Activated naive CD4-positive, alpha-beta T cell treated with anti-CD3 and anti-CD28 coated beads, Interleukin-2, amount 10 ng/mL, durations not matched to agents 7 days and 5 days (primary cell): ENCODE results near the gene ALOX15.
A peak's percentile ranks its signal among the peaks of the same experiment; 100 is the strongest.
"Not testable (repeated sequence)": the region's sequence is repeated elsewhere in the genome, so short reads cannot be mapped to it uniquely, and the experiment has no call there.

Source experiments
- CTCF ChIA-PET: fragments of 350-600 bp; sonication (Branson Sonifier 250); formaldehyde crosslinking; loops from one replicate; lab custom pipeline; 2021; ENCODE audit warnings: antibody characterized with exemption; lab: Charles Lee
- DNase-seq: peaks from one replicate; pipeline ENCODE4 v3.0.0-alpha.2; 2020
- H3K27ac Mint-ChIP-seq: one replicate; pipeline ENCODE4 v1.8.0; 2021; ENCODE audit warnings: mild to moderate bottlenecking, moderate library complexity, mixed read lengths
- H3K27me3 Mint-ChIP-seq: one replicate; pipeline ENCODE4 v1.8.0; 2021; ENCODE audit warnings: mild to moderate bottlenecking, mixed read lengths
- H3K36me3 Mint-ChIP-seq: one replicate; pipeline ENCODE4 v1.8.0; 2021; ENCODE audit warnings: mixed read lengths
- H3K4me1 Mint-ChIP-seq: one replicate; pipeline ENCODE4 v1.8.0; 2021; ENCODE audit warnings: mixed read lengths
- H3K4me3 Mint-ChIP-seq: one replicate; pipeline ENCODE4 v1.8.0; 2021; ENCODE audit warnings: mild to moderate bottlenecking, moderate library complexity, mixed read lengths
- H3K9me3 Mint-ChIP-seq: one replicate; pipeline ENCODE4 v1.8.0; 2021; ENCODE audit warnings: mixed read lengths

ALOX15 gene

GRCh38 chr17:4600563-4600962 lies 40.9 kb downstream of the ALOX15 start:
- Mint-ChIP-seq H3K4me1 (no peaks in the 10 kb centered on the region), H3K36me3 (no peaks in the 10 kb centered on the region), H3K27me3 (peaks cover 31% of the 10 kb centered on the region), H3K9me3 (no peaks in the 10 kb centered on the region), H3K27ac (no peak overlapping the region), H3K4me3 (no peak overlapping the region)
- no peak for DNase-seq
- CTCF ChIA-PET: no interaction called here

- CTCF ChIA-PET: interaction anchor here (0.9 kb wide), 1 partner anchor 179 kb away, joined by 3 read pairs; no protein-coding TSS in a partner anchor
- Mint-ChIP-seq H3K4me3 (no peak overlapping the region), H3K27me3 (peaks cover 38% of the 10 kb centered on the region), H3K9me3 (no peaks in the 10 kb centered on the region), H3K27ac (peak overlapping the region; percentile 45), H3K36me3 (no peaks in the 10 kb centered on the region), H3K4me1 (peaks cover 4% of the 10 kb centered on the region)
- no peak for DNase-seq
Observed at GRCh38 chr17:4599505-4600281, 41.8 kb downstream of the ALOX15 start.

GRCh38 chr17:4598776-4599504 lies 42.5 kb downstream of the ALOX15 start:
- H3K4me3 Mint-ChIP-seq: no peak overlapping the region
- peaks cover 4% of the 10 kb centered on the region for H3K4me1 Mint-ChIP-seq
- H3K27me3 Mint-ChIP-seq: peaks cover 41% of the 10 kb centered on the region
- H3K36me3 Mint-ChIP-seq: no peaks in the 10 kb centered on the region
- CTCF ChIA-PET: interaction anchor here (0.9 kb wide), 1 partner anchor 178 kb away, joined by 3 read pairs; no protein-coding TSS in a partner anchor
- H3K27ac Mint-ChIP-seq: no peak overlapping the region
- no peak for DNase-seq
- no peaks in the 10 kb centered on the region for H3K9me3 Mint-ChIP-seq

GRCh38 chr17:4597975-4598374 lies 43.5 kb downstream of the ALOX15 start:
- Mint-ChIP-seq H3K27me3 (peaks cover 42% of the 10 kb centered on the region), H3K36me3 (no peaks in the 10 kb centered on the region), H3K27ac (no peak overlapping the region), H3K4me1 (peaks cover 4% of the 10 kb centered on the region), H3K9me3 (no peaks in the 10 kb centered on the region), H3K4me3 (no peak overlapping the region)
- DNase-seq: no peak
- CTCF ChIA-PET: no interaction called here

GRCh38 chr17:4596636-4597380 lies 44.7 kb downstream of the ALOX15 start:
- CTCF ChIA-PET: interaction anchor here (0.9 kb wide), 1 partner anchor 30 kb away, joined by 3 read pairs; no protein-coding TSS in a partner anchor
- no peaks in the 10 kb centered on the region for H3K9me3 Mint-ChIP-seq
- no peak for DNase-seq

GRCh38 chr17:4595685-4596342 lies 45.7 kb downstream of the ALOX15 start:
- not testable (repeated sequence) for H3K9me3 Mint-ChIP-seq, H3K27ac Mint-ChIP-seq, H3K36me3 Mint-ChIP-seq, H3K4me1 Mint-ChIP-seq, H3K4me3 Mint-ChIP-seq, DNase-seq
- peaks cover 40% of the 10 kb centered on the region for H3K27me3 Mint-ChIP-seq
- CTCF ChIA-PET: interaction anchor here (1.7 kb wide), 1 partner anchor 29 kb away, joined by 6 read pairs; no protein-coding TSS in a partner anchor

More at GRCh38 chr17:4596636-4597380, 44.7 kb downstream of the ALOX15 start:
- H3K36me3 Mint-ChIP-seq: no peaks in the 10 kb centered on the region
- H3K27me3 Mint-ChIP-seq: peaks cover 34% of the 10 kb centered on the region
- H3K4me1 Mint-ChIP-seq: peaks cover 4% of the 10 kb centered on the region
- no peak overlapping the region for H3K27ac Mint-ChIP-seq
- no peak overlapping the region for H3K4me3 Mint-ChIP-seq

GRCh38 chr17:4594931-4595684 lies 46.4 kb downstream of the ALOX15 start:
- H3K27me3 Mint-ChIP-seq: peaks cover 43% of the 10 kb centered on the region
- CTCF ChIA-PET: interaction anchor here (0.6 to 1.7 kb wide), 4 partner anchors 9 to 28 kb away, joined by 3 to 6 read pairs (median 4); no protein-coding TSS in a partner anchor
- H3K4me3 Mint-ChIP-seq: no peak overlapping the region
- no peaks in the 10 kb centered on the region for H3K9me3 Mint-ChIP-seq
- DNase-seq: peak; percentile 56
- H3K4me1 Mint-ChIP-seq: peaks cover 4% of the 10 kb centered on the region
- H3K36me3 Mint-ChIP-seq: no peaks in the 10 kb centered on the region
- H3K27ac Mint-ChIP-seq: no peak overlapping the region

- H3K27ac Mint-ChIP-seq: no peak overlapping the region
Observed at GRCh38 chr17:4594406-4594805, 47.1 kb downstream of the ALOX15 start.

GRCh38 chr17:4593021-4593421 lies 48.5 kb downstream of the ALOX15 start:
- Mint-ChIP-seq H3K9me3 (no peaks in the 10 kb centered on the region), H3K36me3 (no peaks in the 10 kb centered on the region), H3K27me3 (peaks cover 48% of the 10 kb centered on the region), H3K4me3 (no peak overlapping the region), H3K4me1 (peaks cover 4% of the 10 kb centered on the region), H3K27ac (no peak overlapping the region)
- CTCF ChIA-PET: no interaction called here
- no peak for DNase-seq

More at GRCh38 chr17:4594406-4594805, 47.1 kb downstream of the ALOX15 start:
- H3K27me3 Mint-ChIP-seq: peaks cover 39% of the 10 kb centered on the region
- no peak for DNase-seq
- CTCF ChIA-PET: interaction anchor here (0.9 to 1.7 kb wide), 3 partner anchors 16 to 28 kb away, joined by 3 to 6 read pairs (median 4); no protein-coding TSS in a partner anchor
- H3K36me3 Mint-ChIP-seq: no peaks in the 10 kb centered on the region
- no peaks in the 10 kb centered on the region for H3K9me3 Mint-ChIP-seq
- H3K4me3 Mint-ChIP-seq: no peak overlapping the region
- peaks cover 4% of the 10 kb centered on the region for H3K4me1 Mint-ChIP-seq

GRCh38 chr17:4592240-4593005 lies 49.1 kb downstream of the ALOX15 start:
- H3K4me1 Mint-ChIP-seq: peaks cover 4% of the 10 kb centered on the region
- no peak overlapping the region for H3K4me3 Mint-ChIP-seq
- no peaks in the 10 kb centered on the region for H3K36me3 Mint-ChIP-seq
- peaks cover 52% of the 10 kb centered on the region for H3K27me3 Mint-ChIP-seq
- no peak for DNase-seq
- H3K9me3 Mint-ChIP-seq: no peaks in the 10 kb centered on the region
- no peak overlapping the region for H3K27ac Mint-ChIP-seq
- CTCF ChIA-PET: no interaction called here

GRCh38 chr17:4591529-4591928 lies 49.9 kb downstream of the ALOX15 start:
- Mint-ChIP-seq H3K36me3 (no peaks in the 10 kb centered on the region), H3K4me3 (no peak overlapping the region), H3K9me3 (no peaks in the 10 kb centered on the region), H3K27ac (no peak overlapping the region), H3K27me3 (peaks cover 57% of the 10 kb centered on the region), H3K4me1 (peaks cover 4% of the 10 kb centered on the region)
- CTCF ChIA-PET: no interaction called here
- no peak for DNase-seq

- Mint-ChIP-seq H3K4me3 (no peak overlapping the region), H3K4me1 (peaks cover 4% of the 10 kb centered on the region), H3K36me3 (no peaks in the 10 kb centered on the region), H3K27ac (no peak overlapping the region), H3K9me3 (no peaks in the 10 kb centered on the region), H3K27me3 (peaks cover 60% of the 10 kb centered on the region)
- CTCF ChIA-PET: no interaction called here
- no peak for DNase-seq
Observed at GRCh38 chr17:4590981-4591453, 50.5 kb downstream of the ALOX15 start.
